Measurements from ENCODE around the gene R3HCC1L.
A peak's percentile ranks its signal among the peaks of the same experiment; 100 is the strongest.

Gene R3HCC1L

GRCh38 chr10:98251399-98251798 lies 116.9 kb downstream of the R3HCC1L start:
- no peaks in the 10 kb centered on the region for H3K27me3 ChIP-seq
- no peak for TF ChIP-seq Cebpa-rat (IDR thresholded peaks at IDR 0.05)
- no peak overlapping the region for H3K27ac ChIP-seq
- H3K4me1 ChIP-seq: peaks cover 20 to 50% (median 42%) of the 10 kb centered on the region in 10 experiments; a peak in 19 of 20 replicates
- no peak overlapping the region for H3K4me3 ChIP-seq
- H4K20me1 ChIP-seq: peaks cover 0 to 28% (median 10%) of the 10 kb centered on the region in 11 experiments; a peak in 8 of 22 replicates
- no peak overlapping the region for H3K4me2 ChIP-seq
- no peaks in the 10 kb centered on the region for H3K9me3 ChIP-seq (replicated peaks in 1 of 11)
- H3K36me3 ChIP-seq: peaks cover 29 to 63% (median 44%) of the 10 kb centered on the region in 11 experiments
- no peak overlapping the region for H3K9ac ChIP-seq

- no peak overlapping the region for H3K9ac ChIP-seq
- H3K27ac ChIP-seq: no peak overlapping the region
- peaks cover 0 to 28% (median 4%) of the 10 kb centered on the region in 11 experiments; a peak in 8 of 22 replicates for H4K20me1 ChIP-seq
- H3K27me3 ChIP-seq: no peaks in the 10 kb centered on the region
- peaks cover 20 to 50% (median 42%) of the 10 kb centered on the region in 10 experiments; a peak in 19 of 20 replicates for H3K4me1 ChIP-seq
- no peak for TF ChIP-seq Cebpa-rat (IDR thresholded peaks at IDR 0.05)
- H3K4me2 ChIP-seq: no peak overlapping the region
- no peaks in the 10 kb centered on the region for H3K9me3 ChIP-seq (replicated peaks in 1 of 11)
- H3K36me3 ChIP-seq: peaks cover 27 to 55% (median 39%) of the 10 kb centered on the region in 11 experiments
- H3K4me3 ChIP-seq: no peak overlapping the region
These were observed 118.0 kb downstream of the R3HCC1L start for GRCh38 chr10:98252464-98252863.

GRCh38 chr10:98253499-98253898 lies 119.0 kb downstream of the R3HCC1L start:
- Histone ChIP-seq H3K27ac (no peak overlapping the region), H3K4me3 (no peak overlapping the region), H3K27me3 (no peaks in the 10 kb centered on the region), H3K9ac (no peak overlapping the region), H3K36me3 (peaks cover 16 to 51% (median 29%) of the 10 kb centered on the region in 11 experiments), H3K4me2 (peak overlapping the region in 3 of 11 experiments; percentile 8 to 88 (median 38); a peak in 3 of 22 replicates), H3K9me3 (replicated peaks in 1 of 11) (no peaks in the 10 kb centered on the region), H3K4me1 (peaks cover 21 to 54% (median 46%) of the 10 kb centered on the region in 10 experiments; a peak in 19 of 20 replicates), H4K20me1 (peaks cover 0 to 28% (median 4%) of the 10 kb centered on the region in 11 experiments; a peak in 7 of 22 replicates)
- no peak for TF ChIP-seq Cebpa-rat (IDR thresholded peaks at IDR 0.05)

- TF ChIP-seq Cebpa-rat (IDR thresholded peaks at IDR 0.05): no peak
- peaks cover 7 to 42% (median 20%) of the 10 kb centered on the region in 11 experiments; a peak in 20 of 22 replicates for H3K36me3 ChIP-seq
These were observed 119.9 kb downstream of the R3HCC1L start for GRCh38 chr10:98254234-98254974.

GRCh38 chr10:98255146-98255877 lies 120.9 kb downstream of the R3HCC1L start:
- Histone ChIP-seq H3K4me3 (0 out of 20 replicates have a peak overlapping the region, but pooled peaks of 1 of the 10 experiments have one; percentile 8), H3K36me3 (peaks cover 0 to 33% (median 12%) of the 10 kb centered on the region in 11 experiments; a peak in 15 of 22 replicates), H3K9me3 (replicated peaks in 1 of 11) (no peaks in the 10 kb centered on the region), H3K27me3 (no peaks in the 10 kb centered on the region), H4K20me1 (peaks cover 0 to 27% (median 4%) of the 10 kb centered on the region in 11 experiments; a peak in 7 of 22 replicates), H3K4me1 (peaks cover 39 to 72% (median 64%) of the 10 kb centered on the region in 10 experiments), H3K27ac (peak overlapping the region in 8 of 11 experiments; percentile 28 to 64 (median 50); a peak in 16 of 22 replicates), H3K4me2 (peak overlapping the region in 10 of 11 experiments; percentile 28 to 95 (median 85); a peak in 18 of 22 replicates), H3K9ac (peak overlapping the region in 7 of 11 experiments; percentile 8 to 53 (median 20); a peak in 9 of 22 replicates)
- no peak for TF ChIP-seq Cebpa-rat (IDR thresholded peaks at IDR 0.05)

More at GRCh38 chr10:98254234-98254974, 119.9 kb downstream of the R3HCC1L start:
- H3K4me2 ChIP-seq: peak overlapping the region; percentile 17 to 95 (median 82); a peak in 20 of 22 replicates
- peak overlapping the region in 5 of 11 experiments; percentile 15 to 53 (median 20); a peak in 2 of 22 replicates for H3K9ac ChIP-seq
- peaks cover 30 to 63% (median 55%) of the 10 kb centered on the region in 10 experiments for H3K4me1 ChIP-seq
- peaks cover 0 to 27% (median 4%) of the 10 kb centered on the region in 11 experiments; a peak in 7 of 22 replicates for H4K20me1 ChIP-seq
- H3K27me3 ChIP-seq: no peaks in the 10 kb centered on the region
- H3K9me3 ChIP-seq (replicated peaks in 1 of 11): no peaks in the 10 kb centered on the region
- H3K27ac ChIP-seq: peak overlapping the region in 8 of 11 experiments; percentile 28 to 64 (median 50); a peak in 14 of 22 replicates
- H3K4me3 ChIP-seq: no peak overlapping the region

- 0 out of 22 replicates have a peak overlapping the region, but pooled peaks of 1 of the 11 experiments have one; percentile 23 for H3K27ac ChIP-seq
- peaks cover 0 to 21% (median 4%) of the 10 kb centered on the region in 11 experiments; a peak in 6 of 22 replicates for H4K20me1 ChIP-seq
- peaks cover 47 to 86% (median 78%) of the 10 kb centered on the region in 10 experiments for H3K4me1 ChIP-seq
- H3K4me2 ChIP-seq: peak overlapping the region in 8 of 11 experiments; percentile 13 to 95 (median 88); a peak in 13 of 22 replicates
- no peaks in the 10 kb centered on the region for H3K9me3 ChIP-seq (replicated peaks in 1 of 11)
- no peak overlapping the region for H3K4me3 ChIP-seq
- no peak for TF ChIP-seq Cebpa-rat (IDR thresholded peaks at IDR 0.05)
- no peaks in the 10 kb centered on the region for H3K27me3 ChIP-seq
- peak overlapping the region in 1 of 11 experiments; percentile 35; a peak in 1 of 22 replicates for H3K9ac ChIP-seq
- H3K36me3 ChIP-seq: peaks cover 0 to 21% (median 0%) of the 10 kb centered on the region in 11 experiments; a peak in 7 of 22 replicates
These were observed 122.2 kb downstream of the R3HCC1L start for GRCh38 chr10:98256692-98257091.

- Histone ChIP-seq H3K4me3 (no peak overlapping the region), H3K36me3 (peaks cover 0 to 16% (median 0%) of the 10 kb centered on the region in 11 experiments; a peak in 7 of 22 replicates), H3K9me3 (replicated peaks in 1 of 11) (no peaks in the 10 kb centered on the region), H4K20me1 (peaks cover 0 to 18% (median 4%) of the 10 kb centered on the region in 11 experiments; a peak in 6 of 22 replicates), H3K27me3 (no peaks in the 10 kb centered on the region), H3K4me2 (peak overlapping the region in 7 of 11 experiments; percentile 2 to 95 (median 88); a peak in 11 of 22 replicates), H3K9ac (peak overlapping the region in 1 of 11 experiments; percentile 12; a peak in 1 of 22 replicates), H3K27ac (no peak overlapping the region), H3K4me1 (peaks cover 47 to 91% (median 83%) of the 10 kb centered on the region in 10 experiments)
- no peak for TF ChIP-seq Cebpa-rat (IDR thresholded peaks at IDR 0.05)
These were observed 122.7 kb downstream of the R3HCC1L start for GRCh38 chr10:98257198-98257597.

- H3K4me1 ChIP-seq: peaks cover 47 to 98% (median 91%) of the 10 kb centered on the region in 10 experiments
- no peak overlapping the region for H3K4me3 ChIP-seq
- TF ChIP-seq Cebpa-rat (IDR thresholded peaks at IDR 0.05): no peak
- H3K27ac ChIP-seq: peak overlapping the region in 1 of 11 experiments; percentile 16; a peak in 1 of 22 replicates
- peaks cover 0 to 15% (median 3%) of the 10 kb centered on the region in 11 experiments; a peak in 4 of 22 replicates for H4K20me1 ChIP-seq
- peaks cover 0 to 13% (median 0%) of the 10 kb centered on the region in 11 experiments; a peak in 5 of 22 replicates for H3K36me3 ChIP-seq
- H3K9ac ChIP-seq: no peak overlapping the region
- H3K9me3 ChIP-seq (replicated peaks in 1 of 11): peaks cover 0 to 3% (median 0%) of the 10 kb centered on the region in 11 experiments; a peak in 2 of 22 replicates
- H3K27me3 ChIP-seq: no peaks in the 10 kb centered on the region
- H3K4me2 ChIP-seq: peak overlapping the region in 4 of 11 experiments; percentile 77 to 95 (median 92); a peak in 4 of 22 replicates
These were observed 123.5 kb downstream of the R3HCC1L start for GRCh38 chr10:98257961-98258360.

All from BLaER1 treated with 17β-estradiol and CSF1 and Interleukin-3, amounts not matched to agents 10 nM and 100 nM (cell line).